Neural progenitor cell (in vitro differentiated cells): Measurements from ENCODE around the gene TLCD1. TPM values are rescaled to one million over a fixed set of nuclear protein-coding genes. Genes with fewer than 3 reads are reported as not detected.
A peak's percentile ranks its signal among the peaks of the same experiment; 100 is the strongest.

Experiments used
- DNase-seq: peaks from one replicate; pipeline ENCODE4 v3.0.0-alpha.2; 2016; ENCODE audit warnings: low spot score
- H2AFZ ChIP-seq: fragments of 200-600 bp; sonication (generic); replicated peaks from 2 replicates; pipeline ENCODE4 v1.6.1; 2016; ENCODE audit warnings: antibody characterized with exemption
- H3F3A ChIP-seq: fragments of 200-600 bp; sonication (generic); 2 replicates; pipeline ENCODE4 v1.6.1; 2016; ENCODE audit warnings: antibody characterized with exemption, low read depth
- H3K27ac ChIP-seq: fragments of 200-600 bp; sonication (generic); 2 replicates; pipeline ENCODE4 v1.5.1; 2016; ENCODE audit warnings: mild to moderate bottlenecking
- H3K27me3 ChIP-seq: fragments of 200-600 bp; sonication (generic); 2 replicates; pipeline ENCODE4 v1.6.1; 2016; ENCODE audit warnings: mild to moderate bottlenecking, moderate library complexity
- H3K36me3 ChIP-seq: fragments of 200-600 bp; sonication (generic); 2 replicates; pipeline ENCODE4 v1.5.1; 2016
- H3K4me1 ChIP-seq: fragments of 200-600 bp; sonication (generic); 2 replicates; pipeline ENCODE4 v1.6.1; 2016; ENCODE audit warnings: mixed run types
- H3K4me2 ChIP-seq: fragments of 200-600 bp; sonication (generic); 2 replicates; pipeline ENCODE4 v1.6.1; 2016
- H3K4me3 ChIP-seq: fragments of 200-600 bp; sonication (generic); 2 replicates; pipeline ENCODE4 v1.5.1; 2016
- H3K79me2 ChIP-seq: fragments of 200-600 bp; sonication (generic); 2 replicates; pipeline ENCODE4 v1.6.1; 2016; ENCODE audit warnings: low read depth
- H3K9ac ChIP-seq: fragments of 200-600 bp; sonication (generic); 2 replicates; pipeline ENCODE4 v1.6.1; 2016
- H3K9me3 ChIP-seq: fragments of 200-600 bp; sonication (generic); 2 replicates; pipeline ENCODE4 v1.5.1; 2016; ENCODE audit warnings: low read depth
- H4K20me1 ChIP-seq: fragments of 200-600 bp; sonication (generic); 2 replicates; pipeline ENCODE4 v1.6.1; 2016; ENCODE audit warnings: low read depth
- H3K27ac Mint-ChIP-seq: 3 replicates; pipeline ENCODE4 v1.8.0; 2021; ENCODE audit warnings: mixed read lengths
- H3K27me3 Mint-ChIP-seq: 2 replicates; pipeline ENCODE4 v1.8.0; 2022; ENCODE audit warnings: low read depth, mild to moderate bottlenecking, inconsistent platforms, moderate library complexity, mixed read lengths; ENCODE audit not compliant: insufficient read depth
- H3K36me3 Mint-ChIP-seq: 3 replicates; pipeline ENCODE4 v1.8.0; 2021; ENCODE audit warnings: mixed read lengths
- H3K4me1 Mint-ChIP-seq: 3 replicates; pipeline ENCODE4 v1.8.0; 2021; ENCODE audit warnings: mixed read lengths
- H3K4me3 Mint-ChIP-seq: 3 replicates; pipeline ENCODE4 v1.8.0; 2021; ENCODE audit warnings: mild to moderate bottlenecking, moderate library complexity, mixed read lengths
- H3K9me3 Mint-ChIP-seq: 3 replicates; pipeline ENCODE4 v1.8.0; 2020; ENCODE audit warnings: mixed read lengths
- EZH2 ChIP-seq: fragments of 200-600 bp; sonication (generic); IDR thresholded peaks from 2 replicates; pipeline ENCODE4 v1.6.1; 2017; ENCODE audit warnings: antibody characterized with exemption, mild to moderate bottlenecking, moderate library complexity
- EZH2phosphoT487 ChIP-seq: fragments of 200-600 bp; sonication (generic); IDR thresholded peaks from 2 replicates; pipeline ENCODE4 v1.6.1; 2017; ENCODE audit warnings: antibody characterized with exemption
- total RNA-seq: library from RNA; depleted of rRNA; stranded (reverse); fragments of >200 nt; gene quantifications from 2 replicates; pipeline ENCODE4 v1.2.3, GENCODE V29; 2015; ENCODE audit warnings: low replicate concordance
- TF ChIP-seq, protein P1 (sequence below): fragments of 200-600 bp; sonication (generic); IDR thresholded peaks from 2 replicates; pipeline ENCODE4 v1.5.1; 2017; ENCODE audit warnings: antibody characterized with exemption, mild to moderate bottlenecking

The TLCD1 gene
- total RNA-seq, 1 donor from 2014 or later, result 13.4 TPM

- H3K79me2 ChIP-seq, result no peaks in the 10 kb centered on the region
- peaks cover 40% of the 10 kb centered on the region for H4K20me1 ChIP-seq
- H3K4me1 Mint-ChIP-seq, result peaks cover 32% of the 10 kb centered on the region
- peak overlapping the region; percentile 57 for H3K27ac Mint-ChIP-seq
- peaks cover 20% of the 10 kb centered on the region for H3K4me1 ChIP-seq
- no peaks in the 10 kb centered on the region for H3K9me3 Mint-ChIP-seq
- H3K27me3 Mint-ChIP-seq, result peaks cover 8% of the 10 kb centered on the region
- peak; percentile 43 for DNase-seq
- peaks cover 27% of the 10 kb centered on the region for H3F3A ChIP-seq
- peaks cover 24% of the 10 kb centered on the region for H3K36me3 Mint-ChIP-seq
- H3K4me3 Mint-ChIP-seq, result no peak overlapping the region
- no peaks in the 10 kb centered on the region for H3K36me3 ChIP-seq
- peak overlapping the region; percentile 78 for H3K27ac ChIP-seq
- H3K27me3 ChIP-seq, result no peaks in the 10 kb centered on the region
- TF ChIP-seq, protein P1, sequence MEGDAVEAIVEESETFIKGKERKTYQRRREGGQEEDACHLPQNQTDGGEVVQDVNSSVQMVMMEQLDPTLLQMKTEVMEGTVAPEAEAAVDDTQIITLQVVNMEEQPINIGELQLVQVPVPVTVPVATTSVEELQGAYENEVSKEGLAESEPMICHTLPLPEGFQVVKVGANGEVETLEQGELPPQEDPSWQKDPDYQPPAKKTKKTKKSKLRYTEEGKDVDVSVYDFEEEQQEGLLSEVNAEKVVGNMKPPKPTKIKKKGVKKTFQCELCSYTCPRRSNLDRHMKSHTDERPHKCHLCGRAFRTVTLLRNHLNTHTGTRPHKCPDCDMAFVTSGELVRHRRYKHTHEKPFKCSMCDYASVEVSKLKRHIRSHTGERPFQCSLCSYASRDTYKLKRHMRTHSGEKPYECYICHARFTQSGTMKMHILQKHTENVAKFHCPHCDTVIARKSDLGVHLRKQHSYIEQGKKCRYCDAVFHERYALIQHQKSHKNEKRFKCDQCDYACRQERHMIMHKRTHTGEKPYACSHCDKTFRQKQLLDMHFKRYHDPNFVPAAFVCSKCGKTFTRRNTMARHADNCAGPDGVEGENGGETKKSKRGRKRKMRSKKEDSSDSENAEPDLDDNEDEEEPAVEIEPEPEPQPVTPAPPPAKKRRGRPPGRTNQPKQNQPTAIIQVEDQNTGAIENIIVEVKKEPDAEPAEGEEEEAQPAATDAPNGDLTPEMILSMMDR, result no peak
- TF ChIP-seq EZH2phosphoT487 (no peak), EZH2 (no peak)
- no peak overlapping the region for H3K4me3 ChIP-seq
- no peak overlapping the region for H2AFZ ChIP-seq
- H3K4me2 ChIP-seq, result peak overlapping the region; percentile 51
- peak overlapping the region; percentile 60 for H3K9ac ChIP-seq
- no peaks in the 10 kb centered on the region for H3K9me3 ChIP-seq
These were observed 23.3 kb downstream of the TLCD1 start for GRCh38 chr17:28702752-28703150.

DNA sequence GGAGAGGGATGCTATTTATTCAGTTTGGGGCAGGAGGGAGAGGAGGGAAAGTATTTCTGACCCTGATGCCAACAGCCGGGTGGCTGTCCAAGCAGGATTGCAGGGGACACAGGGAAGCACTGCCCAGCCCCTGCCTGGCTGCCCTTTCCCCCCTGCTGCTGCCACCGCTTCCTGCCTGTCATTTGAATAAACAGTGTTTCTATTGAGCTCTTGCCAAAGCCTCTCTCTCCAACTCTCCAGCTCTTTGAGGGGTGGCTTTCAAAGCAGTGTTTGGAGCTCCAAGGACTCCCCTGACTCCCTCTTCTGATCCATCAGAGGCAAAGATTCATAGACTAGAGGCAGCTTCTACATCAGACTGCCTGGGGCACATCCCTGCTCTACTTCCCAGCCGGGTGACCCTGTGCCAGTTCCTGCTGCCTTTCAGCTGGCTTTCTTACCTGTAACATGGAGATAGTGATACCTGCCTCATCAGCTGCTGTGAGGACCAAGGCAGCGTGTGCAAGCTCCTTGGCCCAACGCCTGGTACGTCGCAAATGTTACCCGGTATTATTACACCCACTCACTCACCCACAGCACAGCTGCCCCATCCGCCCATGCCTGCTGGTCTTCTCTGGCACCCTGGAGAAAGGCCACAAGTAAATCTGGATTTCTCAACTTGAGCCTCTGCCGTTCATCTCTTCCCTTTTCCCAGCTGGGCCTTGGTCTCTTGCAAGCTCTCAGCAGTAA is 23.8 kb downstream of the TLCD1 start:
- peaks cover 26% of the 10 kb centered on the region for H3K4me1 Mint-ChIP-seq

DNA sequence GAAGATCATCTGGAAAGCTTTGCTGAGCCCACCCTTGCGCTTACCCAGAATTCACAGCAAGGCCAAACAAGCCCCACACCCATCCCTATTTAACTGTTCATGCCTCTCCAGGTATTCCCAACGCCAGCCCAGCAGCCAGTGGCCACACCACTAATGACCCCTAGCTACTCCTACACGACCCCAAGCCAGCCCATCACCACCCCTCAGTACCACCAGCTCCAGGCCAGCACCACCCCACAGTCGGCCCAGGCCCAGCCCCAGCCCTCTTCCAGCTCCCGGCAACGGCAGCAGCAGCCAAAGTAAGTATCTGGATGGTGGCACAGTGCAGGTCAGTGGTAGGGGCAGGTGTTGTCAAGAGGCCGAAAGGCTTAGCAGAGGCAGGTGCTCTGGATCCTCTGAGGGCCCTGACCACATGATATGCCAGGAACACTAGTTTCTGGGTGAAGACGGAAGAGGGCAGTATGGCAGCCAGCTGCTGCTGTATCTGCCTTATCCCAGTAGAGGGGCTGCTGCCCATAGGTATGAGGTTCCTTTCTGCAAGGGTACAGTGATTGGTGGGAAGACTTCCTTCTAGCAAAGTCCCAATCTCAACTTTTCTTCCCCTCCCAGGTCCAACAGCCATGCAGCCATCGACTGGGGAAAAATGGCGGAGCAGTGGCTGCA is 25.1 kb downstream of the TLCD1 start:
- Mint-ChIP-seq H3K4me1 (peaks cover 22% of the 10 kb centered on the region), H3K27me3 (peaks cover 8% of the 10 kb centered on the region), H3K4me3 (no peak overlapping the region), H3K9me3 (no peaks in the 10 kb centered on the region), H3K27ac (no peak overlapping the region), H3K36me3 (peaks cover 32% of the 10 kb centered on the region)
- Histone ChIP-seq H3K4me2 (no peak overlapping the region), H4K20me1 (peaks cover 34% of the 10 kb centered on the region), H3K79me2 (no peaks in the 10 kb centered on the region), H3F3A (peaks cover 27% of the 10 kb centered on the region), H3K27ac (no peak overlapping the region), H3K4me3 (no peak overlapping the region), H3K9ac (no peak overlapping the region), H3K36me3 (no peaks in the 10 kb centered on the region), H3K4me1 (peaks cover 20% of the 10 kb centered on the region), H2AFZ (no peak overlapping the region), H3K27me3 (no peaks in the 10 kb centered on the region), H3K9me3 (no peaks in the 10 kb centered on the region)
- TF ChIP-seq EZH2phosphoT487, result no peak
- no peak for TF ChIP-seq EZH2
- TF ChIP-seq, protein P1, result no peak
- no peak for DNase-seq

More for the DNA sequence above, 23.8 kb downstream of the TLCD1 start:
- Histone ChIP-seq H3F3A (peaks cover 27% of the 10 kb centered on the region), H2AFZ (no peak overlapping the region), H3K27ac (peak overlapping the region; percentile 78), H3K4me3 (no peak overlapping the region), H3K9ac (peak overlapping the region; percentile 60), H3K4me2 (peak overlapping the region; percentile 51), H3K4me1 (peaks cover 20% of the 10 kb centered on the region), H3K27me3 (no peaks in the 10 kb centered on the region), H3K36me3 (no peaks in the 10 kb centered on the region), H3K9me3 (no peaks in the 10 kb centered on the region), H4K20me1 (peaks cover 40% of the 10 kb centered on the region), H3K79me2 (no peaks in the 10 kb centered on the region)
- no peak for DNase-seq
- Mint-ChIP-seq H3K36me3 (peaks cover 28% of the 10 kb centered on the region), H3K9me3 (no peaks in the 10 kb centered on the region), H3K27me3 (peaks cover 8% of the 10 kb centered on the region), H3K4me3 (no peak overlapping the region), H3K27ac (peak overlapping the region; percentile 57)
- TF ChIP-seq EZH2phosphoT487, result no peak

GRCh38 chr17:28700278-28700677 is 25.8 kb downstream of the TLCD1 start:
- H3K27me3 ChIP-seq, result no peaks in the 10 kb centered on the region
- no peak overlapping the region for H3K4me3 ChIP-seq
- no peak overlapping the region for H3K27ac Mint-ChIP-seq
- DNase-seq, result no peak
- H3K9me3 Mint-ChIP-seq, result no peaks in the 10 kb centered on the region
- H3K36me3 Mint-ChIP-seq, result peaks cover 31% of the 10 kb centered on the region
- no peak overlapping the region for H3K27ac ChIP-seq
- H3K4me1 Mint-ChIP-seq, result peaks cover 21% of the 10 kb centered on the region
- H3K4me1 ChIP-seq, result peaks cover 20% of the 10 kb centered on the region
- H3K36me3 ChIP-seq, result no peaks in the 10 kb centered on the region
- peaks cover 6% of the 10 kb centered on the region for H3K27me3 Mint-ChIP-seq
- TF ChIP-seq EZH2 (no peak), EZH2phosphoT487 (no peak)
- TF ChIP-seq, protein P1, result no peak
- peaks cover 27% of the 10 kb centered on the region for H3F3A ChIP-seq
- H3K79me2 ChIP-seq, result no peaks in the 10 kb centered on the region
- H2AFZ ChIP-seq, result no peak overlapping the region
- H3K9me3 ChIP-seq, result no peaks in the 10 kb centered on the region
- no peak overlapping the region for H3K9ac ChIP-seq
- H3K4me3 Mint-ChIP-seq, result no peak overlapping the region
- peaks cover 34% of the 10 kb centered on the region for H4K20me1 ChIP-seq
- H3K4me2 ChIP-seq, result no peak overlapping the region
